HG02981 (cell line): Measurements from ENCODE around the gene APBB1.

Experiments
- ATAC-seq: cut with Tn5 transposase; IDR thresholded peaks from one replicate; pipeline ENCODE4 v1.9.1; 2021; ENCODE audit warnings: mild to moderate bottlenecking, moderate library complexity; ENCODE audit not compliant: unreplicated experiment

Gene APBB1

DNA sequence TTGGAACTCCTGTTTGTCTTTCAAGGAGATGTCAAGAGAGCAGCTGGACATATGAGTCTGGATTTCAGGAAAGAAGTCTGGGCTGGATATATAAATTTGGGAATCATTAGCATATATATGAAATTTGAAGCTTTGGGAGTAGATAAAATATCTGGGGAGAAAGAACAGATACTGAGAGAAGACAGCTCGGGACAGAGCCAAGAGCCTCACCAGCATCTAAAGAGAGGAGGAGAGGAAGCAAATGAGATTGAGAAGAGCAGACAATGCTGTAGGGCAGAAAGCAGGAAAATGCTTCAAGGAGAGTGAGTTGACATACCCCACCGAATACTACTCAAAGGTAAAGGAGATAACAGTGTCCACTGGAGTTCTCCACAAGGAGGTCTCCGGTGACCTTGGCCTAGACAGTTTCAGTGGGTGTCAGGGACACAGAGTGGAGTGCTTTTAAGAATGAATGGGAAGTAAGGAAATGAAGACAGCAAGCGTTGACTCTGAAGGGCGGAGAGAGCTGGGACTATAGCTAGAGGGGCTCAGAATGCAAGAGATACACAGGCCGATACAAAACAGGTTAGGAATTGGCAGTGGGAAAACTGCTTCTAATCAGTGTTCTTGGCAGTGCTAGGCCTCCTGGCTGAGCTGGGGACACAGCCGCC is 862 bp downstream of the APBB1 start:
- ATAC-seq = no peak

- ATAC-seq = no peak
Measured at GRCh38 chr11:6415797-6416196, 3.1 kb downstream of the APBB1 start.

- ATAC-seq = no peak
Measured at GRCh38 chr11:6414874-6415328, 4.0 kb downstream of the APBB1 start.

GRCh38 chr11:6413791-6414201 is 5.1 kb downstream of the APBB1 start:
- ATAC-seq = no peak

DNA sequence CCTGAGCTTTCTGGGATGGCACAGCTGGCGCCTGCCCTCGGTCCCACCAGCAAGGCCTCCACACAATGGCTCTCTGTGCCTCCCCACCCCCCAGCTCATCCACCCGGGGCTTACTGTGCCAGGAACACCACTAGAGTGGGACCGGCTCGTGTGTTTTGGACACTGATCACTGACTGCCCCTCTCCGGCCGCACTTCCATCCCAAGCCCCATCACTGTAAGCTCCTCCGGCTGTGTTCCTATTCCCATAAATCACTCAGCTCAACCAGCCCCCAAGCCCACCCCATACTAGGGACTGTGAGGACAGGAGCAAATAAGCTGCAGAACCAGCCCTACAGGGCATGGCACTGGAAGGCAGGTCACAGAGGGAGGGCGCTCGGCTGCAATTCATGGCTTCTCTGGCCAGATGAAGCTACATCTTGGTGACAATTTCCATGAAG is 7.3 kb downstream of the APBB1 start:
- ATAC-seq = no peak

GRCh38 chr11:6410695-6411430 is 8.0 kb downstream of the APBB1 start:
- no peak for ATAC-seq

DNA sequence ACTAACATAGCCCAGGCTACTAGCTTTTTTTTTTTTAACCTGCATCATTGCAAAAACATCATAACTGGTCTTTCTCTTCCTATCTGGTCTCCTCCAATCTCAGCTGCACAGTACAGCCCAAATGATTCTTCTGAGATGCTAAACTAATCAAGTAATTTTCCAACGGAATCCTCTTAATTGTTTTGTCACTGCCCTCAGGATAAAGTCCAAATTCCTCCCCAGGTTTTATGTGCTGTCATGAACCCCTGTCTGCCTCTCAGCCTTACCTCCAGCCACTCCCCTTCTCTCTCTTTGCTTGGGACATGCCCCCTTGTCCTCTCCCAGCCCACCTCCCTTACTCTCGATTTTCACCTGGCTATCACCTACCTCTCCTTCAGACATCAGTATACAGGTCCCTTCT is 12.5 kb downstream of the APBB1 start:
- ATAC-seq = no peak

- no peak for ATAC-seq
Measured at GRCh38 chr11:6405846-6406245, 13.0 kb downstream of the APBB1 start.

DNA sequence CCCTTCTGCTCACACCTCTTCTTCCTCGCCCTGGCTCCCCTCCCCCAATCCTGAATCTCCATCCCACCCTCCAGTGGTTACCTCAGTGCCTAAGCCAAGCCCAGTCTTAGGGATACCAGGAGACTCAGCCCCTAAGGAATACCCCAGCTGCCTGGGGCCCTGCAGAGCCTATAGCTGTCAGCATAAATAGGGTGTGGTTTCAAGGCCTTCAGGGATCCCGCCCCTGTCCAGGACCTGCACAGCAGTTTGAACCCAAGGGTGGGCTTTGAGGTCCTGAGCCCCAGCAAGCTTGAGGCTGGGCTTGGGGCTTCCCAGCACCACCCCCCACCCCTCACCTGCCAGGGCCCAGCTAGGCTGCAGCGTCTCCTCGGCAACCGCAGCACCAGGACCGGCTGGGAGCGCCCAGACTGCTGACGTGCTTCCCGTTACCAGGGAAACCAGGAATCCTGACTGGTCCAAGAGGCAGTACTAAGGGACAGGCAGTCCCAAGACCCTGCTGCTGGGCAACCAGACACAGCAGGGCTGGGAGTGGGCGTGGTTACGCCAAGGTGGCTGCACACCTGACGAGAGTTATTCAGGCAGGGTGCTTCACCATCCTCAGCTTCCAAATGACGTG is 13.7 kb downstream of the APBB1 start:
- no peak for ATAC-seq

DNA sequence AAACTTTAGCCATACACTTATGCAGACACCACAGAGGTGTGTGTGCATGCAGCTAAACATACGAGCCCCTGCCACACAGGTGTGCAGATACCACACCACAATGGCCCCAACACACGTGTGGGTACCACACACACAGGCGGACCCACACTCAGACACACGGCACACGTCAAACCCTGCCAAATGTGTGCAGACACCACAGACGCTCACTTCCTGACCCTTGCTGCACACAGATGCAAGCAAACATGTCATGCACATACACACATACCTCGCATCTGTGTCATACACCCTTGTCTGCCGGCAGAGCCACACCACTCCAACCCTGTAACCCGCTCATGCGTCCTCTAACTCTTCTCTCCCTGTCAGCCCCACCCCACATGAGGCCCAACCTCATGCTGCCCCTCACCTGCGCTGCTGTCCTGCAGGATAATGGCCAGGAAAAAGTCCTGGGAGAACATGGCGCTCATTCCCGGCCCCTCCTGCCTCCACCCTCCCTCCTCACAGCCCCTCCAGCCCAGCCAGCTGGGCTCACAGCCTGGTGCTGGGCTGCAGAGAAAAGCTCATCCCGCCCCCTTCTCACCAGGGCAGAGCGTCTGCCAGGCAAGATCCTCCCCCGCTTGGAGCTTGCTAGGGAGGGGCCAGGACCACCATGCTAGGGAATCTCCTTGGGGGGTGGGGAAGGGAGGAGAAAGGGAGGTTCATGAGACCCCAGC is 14.4 kb downstream of the APBB1 start:
- no peak for ATAC-seq

GRCh38 chr11:6403539-6403938 is 15.4 kb downstream of the APBB1 start:
- ATAC-seq = no peak

DNA sequence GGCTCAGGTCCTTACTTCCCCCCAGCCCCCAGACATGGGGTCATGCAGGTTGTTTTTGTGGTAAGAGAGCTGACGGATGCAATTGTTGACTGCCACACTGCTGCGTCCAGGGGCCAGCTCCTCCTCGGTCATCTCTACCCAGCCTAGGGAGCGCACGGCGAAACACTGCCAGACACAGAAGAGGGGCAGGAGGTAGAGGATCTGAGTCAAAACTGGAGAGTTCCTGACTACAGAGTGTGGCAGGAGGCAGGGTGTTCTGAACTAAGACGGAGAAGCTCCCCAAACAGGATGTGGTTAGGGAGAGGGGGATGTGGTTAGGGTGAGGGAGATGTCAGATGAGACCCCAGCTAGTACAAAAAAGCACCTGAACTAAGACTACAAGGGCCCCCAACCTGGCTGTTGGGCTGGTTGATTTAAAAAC is 16.3 kb downstream of the APBB1 start:
- ATAC-seq = peak; percentile 85

DNA sequence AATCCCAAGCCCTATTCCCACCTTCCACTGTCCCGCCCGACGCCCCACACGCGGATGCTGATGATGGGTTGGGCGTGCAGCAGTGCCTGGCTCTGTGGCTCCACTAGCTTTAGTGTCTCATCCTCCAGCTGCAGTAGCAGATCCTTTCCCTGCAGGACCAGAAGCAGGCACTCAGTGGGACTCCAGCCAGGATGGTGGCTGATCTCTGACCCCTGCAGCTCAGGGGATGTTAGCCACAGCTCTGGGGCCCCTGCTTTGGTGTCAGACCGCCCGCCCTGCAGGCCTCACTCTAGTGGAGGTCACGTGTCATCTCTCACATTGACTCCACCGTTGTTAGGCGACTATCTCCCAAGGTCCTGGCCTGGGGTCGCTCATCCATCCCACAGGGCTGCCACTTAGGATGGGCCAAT is 16.8 kb downstream of the APBB1 start:
- ATAC-seq = peak; percentile 33

GRCh38 chr11:6401464-6401863 is 17.4 kb downstream of the APBB1 start:
- no peak for ATAC-seq

DNA sequence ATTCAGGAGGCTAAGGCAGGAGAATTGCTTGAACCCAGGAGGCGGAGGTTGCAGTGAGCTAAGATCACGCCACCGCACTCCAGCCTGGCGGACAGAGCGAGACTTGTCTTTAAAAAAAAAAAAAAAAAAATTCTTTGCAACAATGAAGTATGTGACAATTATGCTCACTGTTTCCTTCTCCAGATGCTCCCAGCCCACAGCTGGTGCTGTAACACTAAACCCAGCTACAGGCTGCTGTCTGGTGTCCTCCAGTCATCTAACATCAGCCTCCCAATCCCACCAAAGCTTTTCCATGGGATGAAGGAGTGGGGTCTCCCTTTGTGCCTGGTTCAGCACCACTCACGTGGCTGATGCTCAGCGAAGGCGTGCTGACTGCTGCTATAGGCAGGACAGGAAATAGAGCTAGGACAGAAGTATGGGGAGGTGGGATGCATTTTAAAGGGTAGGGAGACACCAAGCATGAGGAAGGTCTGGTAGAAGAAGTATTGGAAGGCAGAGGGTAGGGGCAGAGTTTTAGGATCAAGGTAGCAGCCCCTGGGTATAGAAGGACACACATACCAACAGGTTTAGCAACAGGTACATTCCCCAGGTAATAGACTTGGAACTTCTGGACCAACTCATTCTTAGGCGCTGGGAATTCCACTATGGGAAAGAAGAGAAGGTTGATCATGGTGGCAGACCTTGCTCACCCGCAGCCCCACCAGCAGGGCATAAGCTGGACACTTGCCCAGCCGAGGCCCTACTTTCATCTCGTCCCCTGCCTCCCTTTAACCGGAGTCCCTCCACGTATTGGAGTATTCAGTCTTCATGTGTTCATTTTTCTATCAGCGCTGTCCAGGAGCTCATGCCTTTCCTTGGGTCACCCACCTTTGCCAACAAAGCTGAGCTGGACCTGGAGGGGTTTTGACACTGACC is 18.2 kb downstream of the APBB1 start:
- ATAC-seq = no peak

DNA sequence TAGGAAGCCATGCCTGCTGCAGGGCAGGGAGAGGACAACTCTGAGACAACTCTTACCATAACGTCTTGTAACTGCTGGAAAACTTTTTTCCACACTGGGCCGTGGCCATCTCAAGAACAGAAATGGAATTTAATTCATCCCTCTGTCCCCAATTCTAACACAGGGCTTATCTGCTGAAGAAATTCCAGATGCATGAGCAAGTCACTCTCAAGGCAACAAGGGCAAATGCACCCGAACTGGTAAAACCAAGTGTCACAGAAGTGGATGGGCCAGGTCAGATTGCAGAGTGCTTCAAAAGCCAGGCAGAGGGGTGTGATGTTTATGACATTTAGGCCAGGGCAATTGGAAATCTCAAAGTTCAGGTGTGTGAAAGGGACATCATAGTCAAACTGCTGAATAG is 21.3 kb downstream of the APBB1 start:
- no peak for ATAC-seq

DNA sequence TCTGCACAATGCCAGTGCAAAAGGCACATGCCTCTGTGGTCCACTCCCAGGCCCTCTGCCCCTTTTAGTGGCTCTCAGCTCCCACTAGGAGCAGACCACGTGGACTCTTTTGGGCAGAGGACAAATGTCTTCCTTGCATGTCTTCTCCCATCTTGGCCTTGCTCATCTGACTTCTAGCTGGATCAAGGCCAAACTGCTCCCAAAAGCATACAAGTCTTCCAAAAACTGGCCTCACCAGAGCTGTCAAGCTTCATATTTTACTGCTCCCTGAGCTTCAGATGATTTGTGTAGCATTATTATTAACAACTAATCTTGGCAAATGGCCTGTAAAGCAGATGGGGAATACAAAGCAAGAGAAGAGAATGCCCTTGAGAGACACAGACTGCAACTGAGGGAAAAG is 21.7 kb downstream of the APBB1 start:
- no peak for ATAC-seq

- no peak for ATAC-seq
Measured at GRCh38 chr11:6395470-6396060, 23.3 kb downstream of the APBB1 start.

GRCh38 chr11:6393989-6394670 is 24.8 kb downstream of the APBB1 start:
- ATAC-seq = no peak
